Thyroid gland (tissue), 4 donors: ENCODE results near the gene NPIPB8. TPM values are rescaled to one million over a fixed set of nuclear protein-coding genes. Genes with fewer than 3 reads are reported as not detected.
"Not testable (repeated sequence)": the region's sequence is repeated elsewhere in the genome, so short reads cannot be mapped to it uniquely, and the experiment has no call there.

Source experiments
- DNase-seq, 2 donors: peaks; one replicate each; pipeline ENCODE4 v3.0.0-alpha.2; 2019
- H3K27ac ChIP-seq, 3 donors: fragments of 200-600 bp; sonication (generic); 1 replicate in 2 of 3; 2 replicates in 1 of 3; pipeline ENCODE4 v1.5.1; 2016 to 2019; ENCODE audit warnings: mild to moderate bottlenecking in 1 of 3, moderate library complexity in 1 of 3
- H3K27me3 ChIP-seq: fragments of 200-600 bp; sonication (generic); one replicate; pipeline ENCODE4 v1.5.1; 2019
- H3K36me3 ChIP-seq, 2 donors: fragments of 200-600 bp; sonication (generic); one replicate each; pipeline ENCODE4 v1.5.1; 2016 to 2019
- H3K4me1 ChIP-seq, 2 donors: fragments of 200-600 bp; sonication (generic); one replicate each; pipeline ENCODE4 v1.5.1; 2017 to 2019
- H3K4me3 ChIP-seq, 3 donors: fragments of 200-600 bp; sonication (generic); replicated peaks in 1 of 3; 1 replicate in 2 of 3; 2 replicates in 1 of 3; pipeline ENCODE4 v1.5.1; 2016; ENCODE audit warnings: mild to moderate bottlenecking in 1 of 3
- H3K9me3 ChIP-seq: fragments of 200-600 bp; sonication (generic); one replicate; pipeline ENCODE4 v1.5.1; 2017
- CTCF ChIP-seq, 6 experiments: fragments of 200-600 bp in 3 of 6; fragments of 450-650 bp in 3 of 6; sonication (generic) in 3 of 6; IDR thresholded peaks; one replicate each; pipeline ENCODE4 v1.5.1; 2016 to 2019; ENCODE audit warnings: antibody characterized with exemption in 6 of 6, mild to moderate bottlenecking in 2 of 6, inconsistent platforms in 1 of 6, moderate library complexity in 1 of 6
- POLR2A ChIP-seq, 2 donors: fragments of 450-650 bp; IDR thresholded peaks; one replicate each; pipeline ENCODE4 v1.6.1; 2017; ENCODE audit warnings: antibody characterized with exemption in 2 of 2, mild to moderate bottlenecking in 2 of 2, moderate library complexity in 1 of 2
- WGBS, 2 donors: methylation state at CpG; one replicate each; pipeline ENCODE4 v1.1.5; 2017; 5-methylcytosine and 5-hydroxymethylcytosine counted together
- intact Hi-C: fragments of 100-400 bp; cut with DNase I; formaldehyde crosslinking; loops from one replicate; pipeline ENCODE4 v1.15.1; 2023
- total RNA-seq, 4 donors: library from RNA; depleted of rRNA; stranded (reverse); fragments of >200 nt; gene quantifications; one replicate each; pipeline ENCODE4 v1.2.3, GENCODE V29; 2016

The NPIPB8 gene
- total RNA-seq, 4 donors from 2014 or later: 0.27 to 0.63 TPM; not detected in 2

DNA sequence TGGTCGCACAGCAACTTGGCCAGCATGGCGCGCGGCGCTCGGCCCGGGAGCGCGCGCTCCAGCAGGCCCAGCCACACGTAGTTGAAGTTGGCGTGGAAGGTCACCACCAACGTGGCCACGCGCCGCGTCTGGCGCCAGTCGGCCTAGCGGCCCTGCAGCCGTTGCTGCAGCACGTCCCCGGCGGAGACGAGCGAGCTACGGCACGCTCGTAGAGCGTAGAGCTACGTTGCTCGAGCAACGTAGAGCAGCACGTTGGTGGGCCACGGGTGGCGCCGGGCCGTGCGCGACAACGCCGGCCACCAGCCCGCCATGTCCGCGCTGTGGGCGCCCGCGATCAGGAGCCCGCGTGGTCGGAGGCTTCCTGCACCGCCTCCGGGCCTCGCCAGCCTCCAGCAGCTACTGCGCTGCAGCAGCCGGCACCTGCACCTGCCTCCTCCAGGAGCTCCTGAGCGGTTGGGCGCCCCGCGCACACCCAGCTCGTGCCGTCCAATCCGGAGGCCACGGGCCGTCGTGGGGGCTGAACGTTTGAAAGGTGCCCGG is 14.6 kb upstream of the NPIPB8 start:
- peak; percentile 77 to 85 for DNase-seq
- Histone ChIP-seq H3K27ac (peak overlapping the region; percentile 31 to 77 (median 54)), H3K27me3 (no peaks in the 10 kb centered on the region), H3K4me1 (peaks cover 0 to 5% of the 10 kb centered on the region in 2 donors), H3K4me3 (peak overlapping the region; percentile 41 to 47 (median 44)), H3K36me3 (no peaks in the 10 kb centered on the region), H3K9me3 (no peaks in the 10 kb centered on the region)
- 2 to 3% methylated on average over 24 to 32 of the region's 68 CpGs for WGBS, 2 donors
- intact Hi-C loops: no loop called here
- no peak for TF ChIP-seq CTCF (IDR thresholded peaks at IDR 0.05)
- peak in 1 of 2 donors; percentile 74 for TF ChIP-seq POLR2A (IDR thresholded peaks at IDR 0.05)

- H3K9me3 ChIP-seq, H3K27ac ChIP-seq, H3K4me1 ChIP-seq, H3K27me3 ChIP-seq, H3K4me3 ChIP-seq, DNase-seq, intact Hi-C loops, H3K36me3 ChIP-seq: not testable (repeated sequence)
- WGBS, 2 donors: 83 to 86% methylated on average over 4 of the region's 5 CpGs
Observed at GRCh38 chr16:28630905-28631304, 7.0 kb upstream of the NPIPB8 start.

GRCh38 chr16:28636093-28636823 is 1.6 kb upstream of the NPIPB8 start:
- H3K4me3 ChIP-seq, DNase-seq, H3K27ac ChIP-seq, H3K4me1 ChIP-seq, H3K27me3 ChIP-seq, H3K36me3 ChIP-seq, H3K9me3 ChIP-seq, intact Hi-C loops: not testable (repeated sequence)
- WGBS, 2 donors: 67 to 80% methylated on average over 5 of the region's 5 CpGs

DNA sequence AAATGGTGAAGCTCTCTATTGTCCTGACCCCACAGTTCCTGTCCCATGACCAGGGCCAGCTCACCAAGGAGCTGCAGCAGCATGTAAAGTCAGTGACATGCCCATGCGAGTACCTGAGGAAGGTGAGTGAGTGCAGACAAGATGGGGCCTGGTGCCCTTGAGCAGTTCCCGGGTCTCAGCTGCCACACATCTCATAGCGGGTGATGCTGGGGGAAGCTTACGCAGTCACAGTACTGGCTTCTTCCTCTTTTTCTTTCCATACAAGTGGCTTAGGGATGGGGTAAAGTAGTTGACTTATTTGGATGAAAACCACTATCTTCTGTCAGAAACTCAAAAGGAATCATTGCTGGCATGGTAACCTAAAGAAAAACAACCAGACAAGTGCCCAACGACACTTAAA is 494 bp downstream of the NPIPB8 start:
- 73 to 82% methylated on average over 5 of the region's 5 CpGs for WGBS, 2 donors
- H3K4me1 ChIP-seq, H3K4me3 ChIP-seq, H3K9me3 ChIP-seq, H3K27ac ChIP-seq, DNase-seq, H3K27me3 ChIP-seq, intact Hi-C loops, H3K36me3 ChIP-seq: not testable (repeated sequence)

- H3K4me3 ChIP-seq, H3K9me3 ChIP-seq, H3K36me3 ChIP-seq, DNase-seq, H3K27ac ChIP-seq, intact Hi-C loops, H3K27me3 ChIP-seq, H3K4me1 ChIP-seq: not testable (repeated sequence)
- 42 to 82% methylated on average over 2 of the region's 2 CpGs for WGBS, 2 donors
Observed at GRCh38 chr16:28639959-28640358, 2.1 kb downstream of the NPIPB8 start.

GRCh38 chr16:28666264-28666663 is 28.4 kb downstream of the NPIPB8 start:
- H3K4me3 ChIP-seq, H3K4me1 ChIP-seq, DNase-seq, H3K9me3 ChIP-seq, H3K27me3 ChIP-seq, H3K36me3 ChIP-seq, intact Hi-C loops, H3K27ac ChIP-seq: not testable (repeated sequence)
- 84% methylated on average over 9 of the region's 25 CpGs; no CpG with 5 or more reads in 1 of the 2 donors for WGBS, 2 donors

GRCh38 chr16:28667480-28667879 is 29.6 kb downstream of the NPIPB8 start:
- H3K27me3 ChIP-seq, H3K4me3 ChIP-seq, H3K4me1 ChIP-seq, H3K27ac ChIP-seq, intact Hi-C loops, H3K9me3 ChIP-seq, H3K36me3 ChIP-seq, DNase-seq: not testable (repeated sequence)
- WGBS, 2 donors: no CpG with 5 or more reads among the region's 7 CpGs

DNA sequence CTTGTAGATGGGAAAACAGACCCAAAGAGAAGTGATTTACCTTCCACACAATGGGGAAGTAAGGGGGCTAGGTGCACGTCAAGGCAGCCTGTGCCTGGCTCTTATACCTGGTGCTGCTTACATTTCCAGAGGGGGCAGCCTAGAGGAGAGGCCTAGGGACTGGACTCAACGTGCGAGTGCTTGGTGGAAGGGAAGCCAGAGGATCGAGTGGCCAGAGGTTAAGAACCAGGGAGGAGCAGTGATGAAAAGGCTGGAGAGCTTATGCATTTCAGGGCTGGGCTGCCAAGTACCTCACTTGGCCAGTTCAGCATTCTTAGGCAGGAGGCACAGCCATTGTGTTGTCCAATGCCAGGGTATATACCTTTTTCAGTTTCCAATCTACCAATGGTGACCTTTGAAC is 30.3 kb downstream of the NPIPB8 start:
- H3K4me1 ChIP-seq, intact Hi-C loops, H3K27me3 ChIP-seq, DNase-seq, H3K9me3 ChIP-seq, H3K36me3 ChIP-seq, H3K4me3 ChIP-seq, H3K27ac ChIP-seq: not testable (repeated sequence)
- no CpG with 5 or more reads among the region's 4 CpGs for WGBS, 2 donors

GRCh38 chr16:28688327-28688952 is 50.6 kb downstream of the NPIPB8 start:
- H3K4me3 ChIP-seq, intact Hi-C loops: not testable (repeated sequence)
- no CpG with 5 or more reads among the region's 10 CpGs for WGBS, 2 donors

GRCh38 chr16:28689425-28689824 is 51.6 kb downstream of the NPIPB8 start:
- H3K36me3 ChIP-seq, H3K27ac ChIP-seq, H3K4me1 ChIP-seq, H3K27me3 ChIP-seq, intact Hi-C loops, H3K4me3 ChIP-seq, H3K9me3 ChIP-seq, DNase-seq: not testable (repeated sequence)
- no CpG with 5 or more reads among the region's 13 CpGs for WGBS, 2 donors

More at GRCh38 chr16:28688327-28688952, 50.6 kb downstream of the NPIPB8 start:
- H3K4me1 ChIP-seq, DNase-seq, H3K36me3 ChIP-seq, H3K9me3 ChIP-seq, H3K27ac ChIP-seq, H3K27me3 ChIP-seq: not testable (repeated sequence)

DNA sequence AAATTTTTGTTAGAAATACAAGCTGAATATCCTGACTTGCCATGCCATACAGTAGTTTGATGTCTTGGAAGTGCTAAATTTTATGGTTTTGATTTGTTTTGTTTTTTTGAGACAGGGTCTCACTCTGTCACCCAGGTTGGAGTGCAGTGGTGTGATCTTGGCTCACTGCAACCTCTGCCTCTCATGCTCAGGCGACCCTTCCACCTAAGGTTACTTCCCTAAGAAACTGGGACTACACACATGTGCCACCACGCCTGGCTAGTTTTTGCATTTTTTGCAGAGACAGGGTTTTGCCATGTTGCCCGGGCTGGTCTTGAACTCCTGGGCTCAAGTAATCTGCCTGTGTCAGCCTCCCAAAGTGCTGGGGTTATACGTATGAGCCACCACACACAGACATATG is 53.9 kb downstream of the NPIPB8 start:
- H3K36me3 ChIP-seq, H3K27ac ChIP-seq, H3K27me3 ChIP-seq, intact Hi-C loops, H3K4me3 ChIP-seq, H3K4me1 ChIP-seq, DNase-seq, H3K9me3 ChIP-seq: not testable (repeated sequence)
- 96% methylated on average over 4 of the region's 4 CpGs; no CpG with 5 or more reads in 1 of the 2 donors for WGBS, 2 donors
